RCC 7860 (cell line): ENCODE data around the gene FOSL1.

Experiments used
- DNase-seq: peaks from one replicate; pipeline ENCODE4 v3.0.0-alpha.2; 2015; ENCODE audit warnings: low spot score
- FAIRE-seq: peaks from 2 replicates; lab custom pipeline; 2012; peaks lifted over from hg19 to GRCh38; lab: Jason Lieb, UNC

FOSL1 gene

DNA sequence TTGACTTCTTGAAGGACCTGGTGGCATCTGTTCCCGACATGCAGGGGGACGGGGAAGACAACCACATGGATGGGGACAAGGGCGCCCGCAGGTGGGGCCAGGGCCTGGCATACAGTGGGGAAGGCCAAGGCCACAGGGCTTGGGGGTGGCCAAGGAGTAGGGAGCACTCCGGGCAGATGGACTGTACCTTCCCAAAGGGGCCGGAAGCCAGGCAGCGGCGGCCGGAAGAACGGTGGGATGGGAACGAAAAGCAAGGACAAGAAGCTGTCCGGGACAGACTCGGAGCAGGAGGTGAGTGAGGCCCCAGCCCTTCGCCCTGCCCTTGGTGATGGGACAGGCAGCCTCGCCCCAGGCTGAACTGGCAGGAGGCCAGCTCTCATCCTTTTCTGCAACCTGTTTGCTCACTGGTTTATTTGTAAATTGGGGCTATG, 20.2 kb upstream of the FOSL1 start:
- no peak for FAIRE-seq
- no peak for DNase-seq

- FAIRE-seq, result no peak
- DNase-seq, result no peak
These were observed 19.6 kb upstream of the FOSL1 start for GRCh38 chr11:65919573-65920371.

DNA sequence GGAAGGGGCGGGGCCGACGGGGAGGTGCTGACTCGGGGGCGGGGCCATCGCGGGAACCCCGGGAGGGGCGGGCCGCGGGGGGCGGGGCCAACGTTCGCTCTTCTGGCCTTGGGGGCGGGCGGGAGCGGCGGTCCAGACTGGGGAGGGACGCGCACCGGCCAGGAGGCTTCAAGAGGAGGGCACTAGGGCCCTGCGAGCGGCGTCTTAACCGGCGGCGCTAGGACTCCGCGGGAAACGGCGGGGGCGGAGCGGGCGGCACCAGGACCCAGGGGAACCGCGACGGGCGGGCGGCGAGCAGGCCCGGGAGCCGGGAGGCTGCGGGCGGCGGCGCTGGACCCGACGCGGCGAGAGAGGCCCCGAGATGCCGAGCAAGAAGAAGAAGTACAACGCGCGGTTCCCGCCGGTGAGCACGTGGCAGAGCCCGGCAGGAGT, 19.0 kb upstream of the FOSL1 start, which contains the start of gene DRAP1:
DRAP1 (plus strand) TSS at position 286 of the 432 bp plus-strand sequence; CDS start at position 362, 76 bp downstream.
- no peak for FAIRE-seq
- DNase-seq, result peak; percentile 93

GRCh38 chr11:65918211-65919140, 18.3 kb upstream of the FOSL1 start, which contains the start of gene C11orf68:
TSS of gene C11orf68 (minus strand) at chr11:65919062. CDS start at chr11:65919031, 31 bp downstream.
- FAIRE-seq, result no peak

DNA sequence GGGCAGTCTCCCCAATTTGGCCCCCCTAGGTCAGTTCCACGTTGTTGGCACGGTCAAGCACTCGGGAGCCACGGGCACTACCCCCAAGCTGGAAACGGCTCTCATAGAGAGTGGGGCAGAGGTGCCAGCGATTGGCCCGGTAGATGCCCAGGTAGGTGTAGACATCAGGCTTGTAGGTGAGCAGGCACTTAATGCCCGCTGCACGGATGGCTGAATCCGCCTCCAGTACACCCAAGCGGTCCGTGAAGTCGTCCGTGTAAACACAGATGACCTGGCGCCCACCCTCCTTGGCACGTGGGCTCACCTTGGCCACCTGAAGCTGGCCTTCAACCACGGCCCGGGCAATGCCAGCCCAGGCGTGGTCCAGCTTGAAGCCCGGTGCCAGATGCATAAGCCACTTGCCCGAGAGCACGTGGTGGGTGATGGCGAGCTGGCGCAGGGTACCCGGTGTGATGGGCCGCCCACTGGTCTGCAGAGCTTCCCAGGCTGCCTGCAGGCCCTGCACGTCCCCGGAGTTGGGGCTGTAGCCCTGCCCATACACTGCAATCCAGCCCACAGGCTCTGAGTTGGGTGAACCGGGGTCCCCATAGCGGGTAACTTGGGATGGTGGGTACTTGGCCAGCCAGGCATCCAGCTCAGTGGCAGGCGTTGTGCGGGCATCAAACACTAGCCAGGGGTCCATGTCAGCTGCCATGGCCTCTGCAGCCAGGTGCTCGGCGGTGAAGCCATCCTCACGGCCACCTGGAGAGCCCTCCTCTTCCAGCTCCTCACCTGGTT, 17.4 kb upstream of the FOSL1 start:
- DNase-seq (no peak), FAIRE-seq (no peak)

More at GRCh38 chr11:65918211-65919140, 18.3 kb upstream of the FOSL1 start, which contains the start of gene C11orf68:
- DNase-seq, result no peak

DNA sequence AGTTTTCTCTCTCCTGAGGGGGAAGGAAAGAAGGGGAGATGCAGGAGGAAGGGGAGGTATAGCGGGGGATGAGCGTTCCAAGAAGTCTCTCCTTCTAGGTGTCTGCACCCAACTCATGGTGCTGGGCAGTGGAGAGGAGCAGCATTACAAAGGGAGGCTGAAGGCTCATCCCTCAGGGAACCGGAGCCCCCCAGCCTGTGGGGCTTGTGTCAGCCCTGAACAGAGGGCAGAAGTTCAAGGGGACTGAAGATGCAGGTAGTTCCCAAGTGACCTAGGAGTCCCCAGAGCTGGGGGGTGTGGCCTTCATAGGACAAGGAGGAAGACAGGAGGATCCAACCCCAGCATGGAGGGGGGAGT, 16.9 kb upstream of the FOSL1 start:
- FAIRE-seq, result no peak

DNA sequence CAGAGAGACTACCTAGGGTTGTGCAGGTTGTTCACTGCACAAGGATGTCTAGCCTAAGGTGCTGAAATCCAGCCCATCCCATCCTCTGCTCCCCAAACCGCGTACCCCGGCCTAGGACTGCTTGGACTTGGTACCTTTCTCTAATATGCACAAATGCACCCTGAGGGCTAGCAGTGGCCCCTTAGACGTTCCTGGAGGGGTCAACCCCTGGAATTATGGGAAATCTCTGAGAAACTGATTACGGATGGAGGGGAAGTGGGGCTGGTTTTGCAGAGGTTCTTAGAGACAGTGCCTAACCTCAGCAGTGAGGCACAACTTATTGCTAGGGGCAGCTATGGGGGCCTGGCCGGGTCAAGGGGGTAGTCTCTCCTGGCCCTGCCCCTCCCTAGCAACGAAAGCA, 16.2 kb upstream of the FOSL1 start:
- no peak for DNase-seq
- no peak for FAIRE-seq

More for the DNA sequence above, 16.9 kb upstream of the FOSL1 start:
- no peak for DNase-seq

- peak; percentile 83 for FAIRE-seq
- DNase-seq, result peak; percentile 95
These were observed 15.6 kb upstream of the FOSL1 start for GRCh38 chr11:65915821-65916251.

DNA sequence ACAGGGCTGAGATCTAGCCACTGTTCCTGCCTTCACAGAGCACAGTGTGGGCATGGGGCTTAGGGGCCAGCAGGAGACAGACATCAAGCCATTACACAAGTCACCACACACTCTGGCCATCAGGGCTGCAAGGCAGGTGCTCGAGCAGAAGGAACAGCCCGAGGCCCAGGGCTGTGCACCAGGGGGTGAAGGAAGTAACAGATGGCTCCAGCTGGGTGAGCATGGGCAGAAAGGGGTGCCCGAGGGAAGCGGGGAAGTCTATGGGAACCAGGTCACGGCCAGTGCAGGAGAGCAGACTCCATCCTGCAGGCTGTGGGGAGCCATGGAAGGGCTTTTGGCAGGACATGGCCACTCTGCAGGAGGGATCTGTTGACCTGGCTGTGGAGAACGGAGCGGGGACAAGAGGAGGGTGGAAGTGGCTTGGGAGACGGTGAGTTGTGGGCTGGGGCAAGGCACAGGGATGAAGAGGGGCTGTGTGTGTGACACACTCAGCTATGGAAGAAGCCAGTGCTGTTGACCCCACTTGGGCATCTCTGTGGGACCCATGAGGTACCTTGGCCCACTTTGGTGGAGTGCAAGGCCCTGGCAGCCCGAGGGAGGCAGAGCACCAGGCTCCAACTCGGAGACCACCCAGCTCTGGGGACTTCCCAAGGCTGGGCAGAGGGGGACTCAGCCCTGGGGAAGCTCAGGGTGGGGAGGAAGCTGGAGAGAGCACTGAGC, 15.1 kb upstream of the FOSL1 start:
- no peak for DNase-seq

DNA sequence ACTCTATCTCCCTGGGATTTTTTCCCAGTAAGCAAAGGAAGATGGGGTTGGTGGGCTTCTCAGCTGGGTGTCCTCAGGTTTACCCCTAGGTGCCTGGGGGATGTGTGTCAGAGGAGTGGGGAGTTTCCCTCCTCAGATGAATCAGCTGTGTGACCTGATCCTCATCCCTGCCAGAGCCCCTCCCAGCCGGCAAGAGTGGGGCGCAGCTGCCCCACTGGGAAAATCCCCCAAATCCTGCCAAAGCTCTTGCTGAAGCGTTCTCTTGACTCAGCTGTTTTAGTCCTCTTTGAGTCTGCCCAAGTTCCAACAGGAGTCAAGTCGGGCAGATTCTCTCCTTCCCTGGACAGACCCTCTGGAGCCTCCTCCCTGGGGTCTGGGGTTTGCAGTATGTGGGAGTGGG, 12.7 kb upstream of the FOSL1 start:
- FAIRE-seq (no peak), DNase-seq (peak; percentile 79)

More for the DNA sequence above, 15.1 kb upstream of the FOSL1 start:
- FAIRE-seq, result no peak

DNA sequence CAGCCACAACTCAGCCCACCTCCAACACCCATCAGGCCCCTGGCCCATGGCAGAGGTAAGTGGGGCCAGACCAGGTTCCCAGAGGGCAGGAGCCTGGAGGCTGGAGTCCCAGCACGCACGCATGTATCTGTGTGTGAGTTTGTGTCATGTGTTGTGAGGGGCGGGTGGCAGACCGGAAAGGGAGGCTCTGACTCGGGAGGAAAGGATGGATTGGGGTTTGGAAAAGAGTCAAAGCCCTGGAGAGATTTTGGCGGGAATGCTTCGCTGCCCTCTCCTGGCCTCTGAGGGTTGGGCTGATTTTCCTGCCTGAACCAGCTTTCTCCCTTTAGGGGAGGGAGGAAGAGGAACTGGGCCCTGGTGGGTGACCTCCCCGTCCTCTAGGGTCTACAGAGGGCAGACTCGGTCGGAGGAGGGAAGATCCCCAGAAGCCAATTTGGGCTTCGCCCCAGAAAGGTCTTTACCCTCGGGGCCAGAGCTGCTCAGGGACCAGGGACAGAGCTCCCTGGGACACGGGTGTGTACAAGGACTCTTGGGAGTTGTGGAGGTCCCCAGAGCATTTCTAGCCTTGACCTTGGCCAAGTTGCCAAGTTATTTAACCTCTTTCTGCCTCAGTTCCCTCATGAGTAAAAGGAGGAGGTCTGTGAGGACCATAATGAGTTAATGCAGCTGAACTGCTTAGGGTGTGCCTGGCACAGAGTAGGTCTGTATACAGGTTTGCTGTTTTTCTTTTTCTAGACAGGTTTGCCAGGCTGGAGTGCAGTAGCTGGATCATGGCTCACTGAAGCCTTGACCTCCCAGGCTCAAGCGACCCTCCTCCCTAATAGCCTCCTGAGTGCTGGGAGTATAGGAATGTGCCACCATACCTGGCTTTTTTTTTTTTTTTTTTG, 11.7 kb upstream of the FOSL1 start:
- DNase-seq, result peak; percentile 91
- FAIRE-seq, result peak; percentile 76

DNA sequence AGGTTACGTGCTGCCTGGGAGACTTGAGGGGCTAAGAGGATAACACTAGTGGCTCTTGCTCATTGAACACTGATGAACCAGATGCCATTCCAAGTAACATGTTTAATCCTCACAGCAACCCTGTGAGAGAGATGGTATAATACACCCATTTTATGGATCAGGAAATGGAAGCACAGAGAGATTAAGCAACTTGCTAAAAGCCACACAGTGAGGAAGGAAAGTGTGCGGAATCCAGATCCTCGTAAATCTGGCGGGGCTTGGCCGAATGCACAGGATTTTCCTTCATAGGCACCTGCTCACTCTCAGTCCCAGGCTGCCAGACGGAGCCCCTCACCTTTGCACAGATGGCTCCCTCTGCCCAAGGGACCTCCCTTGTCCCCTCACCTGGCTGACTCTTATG, 7.7 kb upstream of the FOSL1 start:
- no peak for FAIRE-seq
- DNase-seq, result no peak

- FAIRE-seq, result no peak
These were observed 6.4 kb upstream of the FOSL1 start for GRCh38 chr11:65906602-65907001.

GRCh38 chr11:65903715-65904114, 3.5 kb upstream of the FOSL1 start:
- FAIRE-seq (no peak), DNase-seq (no peak)

More at GRCh38 chr11:65906602-65907001, 6.4 kb upstream of the FOSL1 start:
- no peak for DNase-seq

- DNase-seq (peak; percentile 95), FAIRE-seq (peak; percentile 72)
These were observed 2.9 kb upstream of the FOSL1 start for GRCh38 chr11:65903068-65903481.

- no peak for FAIRE-seq
- DNase-seq, result no peak
These were observed 652 bp upstream of the FOSL1 start for GRCh38 chr11:65900899-65901180.

- FAIRE-seq (no peak), DNase-seq (peak; percentile 77)
These were observed 648 bp downstream of the FOSL1 start for GRCh38 chr11:65899356-65900124.

GRCh38 chr11:65898656-65899355, 1.4 kb downstream of the FOSL1 start:
- DNase-seq (no peak), FAIRE-seq (no peak)
